Left renal cortex interstitium (tissue), 4 donors: ENCODE data around the gene SLC25A44. TPM values are rescaled to one million over a fixed set of nuclear protein-coding genes. Genes with fewer than 3 reads are reported as not detected.

Source experiments
- DNase-seq, 4 donors: peaks; one replicate each; pipeline ENCODE4 v3.0.0-alpha.2; 2013; ENCODE audit warnings: low read depth in 4 of 4, low spot score in 2 of 4, missing footprints in 1 of 4
- polyA plus RNA-seq, 4 donors: library from polyadenylated mRNA; unstranded; fragments of 120-200 nt; gene quantifications; one replicate each; pipeline ENCODE4 v1.2.1, GENCODE V29; 2013; ENCODE audit not compliant: insufficient read length in 4 of 4

Gene SLC25A44, protein sequence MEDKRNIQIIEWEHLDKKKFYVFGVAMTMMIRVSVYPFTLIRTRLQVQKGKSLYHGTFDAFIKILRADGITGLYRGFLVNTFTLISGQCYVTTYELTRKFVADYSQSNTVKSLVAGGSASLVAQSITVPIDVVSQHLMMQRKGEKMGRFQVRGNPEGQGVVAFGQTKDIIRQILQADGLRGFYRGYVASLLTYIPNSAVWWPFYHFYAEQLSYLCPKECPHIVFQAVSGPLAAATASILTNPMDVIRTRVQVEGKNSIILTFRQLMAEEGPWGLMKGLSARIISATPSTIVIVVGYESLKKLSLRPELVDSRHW
- polyA plus RNA-seq = 10 to 100 TPM; 23.5 to 32.0 (median 28.6) TPM

DNA sequence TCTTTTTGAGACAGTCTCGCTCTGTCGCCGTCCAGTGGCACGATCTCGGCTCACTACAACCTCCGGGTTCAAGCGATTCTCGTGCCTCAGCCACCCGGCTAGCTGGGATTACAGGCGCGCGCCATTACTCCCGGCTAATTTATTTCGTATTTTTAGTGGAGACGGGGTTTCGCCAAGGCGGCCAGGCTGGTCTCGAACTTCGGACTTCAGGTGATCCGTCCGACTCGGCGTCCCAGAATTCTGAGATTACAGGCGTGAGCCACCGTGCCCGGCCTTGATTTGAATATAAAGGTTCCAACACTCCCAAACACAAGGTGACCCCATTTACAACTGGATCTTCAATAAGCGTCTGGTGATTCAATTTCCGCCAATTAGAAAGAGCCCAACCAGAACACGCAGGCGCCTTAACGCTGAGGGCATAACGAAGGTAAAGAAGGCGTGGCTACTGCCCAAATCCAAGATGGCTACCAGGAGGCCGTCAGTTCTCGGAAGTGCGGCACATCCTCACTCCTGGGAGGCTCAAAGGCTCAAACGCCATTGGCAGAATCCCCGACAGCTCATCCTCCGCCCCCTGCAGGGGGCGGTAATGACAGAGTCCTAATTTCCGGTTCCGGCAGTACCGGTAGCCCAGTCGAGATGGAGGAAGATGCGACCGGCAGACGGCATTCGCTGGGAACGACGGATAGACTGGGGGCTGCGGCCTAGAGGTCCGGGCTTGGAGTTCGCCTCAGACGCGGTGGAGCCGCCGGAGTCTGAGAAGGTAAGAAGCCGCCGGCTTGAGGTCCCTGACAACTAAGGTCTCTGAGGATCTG, at the start of gene SLC25A44:
TSS of gene SLC25A44 (plus strand) at position 617 of the 812 bp plus-strand sequence. CDS start 5,744 bp downstream, outside the sequence.
- peak; percentile 96 to 99 (median 98) for DNase-seq

DNA sequence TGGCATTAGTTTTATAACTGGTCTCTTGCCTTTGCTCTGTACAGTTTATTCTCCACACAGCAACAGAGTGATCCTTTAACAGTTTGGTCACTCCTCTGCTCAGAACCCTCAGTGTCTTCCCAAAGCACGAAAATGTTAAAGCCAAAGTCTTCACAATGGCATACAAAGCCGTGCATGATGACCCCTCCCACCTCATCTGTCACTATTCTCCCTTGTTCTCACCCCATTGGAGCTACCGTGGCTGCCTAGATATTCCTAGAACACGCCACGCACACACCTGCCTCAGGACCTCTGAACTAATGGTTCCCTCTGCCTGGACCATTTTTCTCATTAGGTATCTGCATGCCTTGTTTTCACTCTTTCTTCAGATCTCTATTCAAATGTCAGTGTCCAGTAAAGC, 49.2 kb upstream of the SLC25A44 start:
- no peak for DNase-seq

DNA sequence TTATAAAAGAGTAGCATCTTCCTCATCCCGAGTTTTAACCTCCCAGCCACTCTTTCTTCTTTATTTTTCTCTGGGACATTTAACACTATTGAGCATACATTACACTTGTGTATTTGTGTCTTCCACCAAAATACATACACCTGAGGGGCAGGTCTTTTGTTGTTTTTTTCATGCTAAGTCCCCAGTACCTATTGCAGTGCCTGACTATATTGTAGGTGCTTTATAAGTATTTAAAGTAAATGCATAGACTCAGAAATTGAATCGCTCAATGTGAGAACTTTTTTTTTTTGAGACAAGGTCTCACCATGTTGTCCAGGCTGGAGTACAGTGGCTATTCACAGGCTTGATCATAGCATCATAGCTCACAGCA, 48.3 kb upstream of the SLC25A44 start:
- DNase-seq = no peak

DNA sequence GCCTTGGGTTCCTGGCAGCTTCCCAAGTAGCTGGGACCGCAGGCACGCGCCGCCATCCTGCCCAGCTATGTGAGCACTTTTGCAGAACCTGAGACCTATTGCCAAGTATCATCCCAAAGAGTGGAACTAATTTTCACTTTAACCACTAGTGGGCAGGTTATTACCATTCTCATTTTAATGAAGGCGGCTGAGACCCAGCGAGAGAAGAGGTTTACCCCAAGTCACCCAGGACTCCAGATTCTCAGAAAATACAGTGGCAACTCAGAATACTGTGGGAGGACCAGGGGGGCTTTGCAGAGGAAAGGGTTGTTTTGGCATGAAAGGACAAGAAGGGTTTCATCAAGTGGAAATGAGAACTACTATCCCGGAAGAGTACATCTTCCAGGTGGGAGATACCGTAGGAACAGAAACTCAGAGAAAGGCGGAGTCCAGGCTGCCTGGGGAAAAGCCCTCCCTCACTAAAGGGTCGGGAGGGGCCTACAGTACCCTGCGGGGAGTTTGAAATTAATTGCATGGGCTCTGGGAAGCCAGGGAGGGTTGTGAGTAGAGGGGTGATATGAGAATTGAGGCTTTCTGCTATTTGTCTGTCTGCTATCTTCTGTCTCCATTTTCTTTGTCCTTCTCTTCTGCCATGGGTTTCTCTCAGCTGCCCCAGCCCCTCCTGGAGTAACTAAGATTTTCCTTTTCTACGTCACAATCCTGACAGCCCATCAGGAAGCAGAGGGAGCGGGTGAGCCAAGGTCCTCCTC, 47.7 kb upstream of the SLC25A44 start:
- DNase-seq = no peak

DNA sequence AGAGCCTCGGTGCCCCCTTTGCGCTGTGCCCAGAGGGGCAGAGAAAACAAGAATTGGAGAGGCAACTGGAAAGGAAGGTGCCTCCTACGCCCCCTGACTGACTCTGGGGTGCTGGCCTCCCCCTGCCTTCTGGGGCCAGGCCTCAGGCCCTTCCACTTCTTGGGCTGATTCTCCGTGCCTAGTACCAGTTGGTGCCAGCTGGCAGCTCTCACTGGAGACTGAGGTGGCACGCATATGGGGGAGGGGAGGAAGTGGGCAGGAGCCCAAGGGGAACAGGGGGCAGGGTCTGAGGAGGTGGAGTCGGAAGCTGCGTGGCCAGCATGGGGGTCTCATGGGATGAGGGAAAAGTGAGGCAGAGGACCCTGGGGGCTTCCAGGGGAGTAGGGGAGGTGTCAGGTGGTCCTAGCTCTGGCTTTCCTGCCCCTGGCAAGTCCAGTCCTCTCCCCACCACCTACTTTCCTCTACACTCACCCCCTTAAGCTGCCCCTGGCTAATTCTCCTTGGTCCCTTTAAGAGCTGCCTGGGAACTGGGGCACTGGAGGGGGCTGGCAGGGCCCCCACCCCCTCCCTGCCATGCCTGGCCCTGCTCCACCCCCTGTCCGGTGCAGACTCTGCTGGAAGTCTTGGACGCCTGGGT, 47.0 kb upstream of the SLC25A44 start:
- DNase-seq = no peak

DNA sequence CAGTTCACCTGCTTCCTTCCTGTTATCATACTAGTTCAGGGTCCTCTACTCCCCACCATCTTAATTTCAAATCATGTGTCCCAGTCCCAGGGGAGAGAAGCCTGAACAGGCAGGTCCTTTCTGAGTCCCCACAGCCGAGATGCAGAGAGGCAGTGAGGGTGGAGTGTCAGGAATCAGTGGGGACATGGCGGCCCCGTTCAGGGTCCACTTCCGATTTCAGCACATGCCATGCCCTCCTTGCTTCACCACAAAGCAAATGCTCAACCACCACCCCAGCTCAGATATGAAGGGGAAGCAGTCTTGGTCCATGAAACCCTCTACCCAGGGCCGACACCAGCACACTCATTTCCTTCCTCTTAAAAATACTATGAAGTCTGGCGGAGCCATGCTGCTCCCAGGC, 45.7 kb upstream of the SLC25A44 start:
- no peak for DNase-seq

DNA sequence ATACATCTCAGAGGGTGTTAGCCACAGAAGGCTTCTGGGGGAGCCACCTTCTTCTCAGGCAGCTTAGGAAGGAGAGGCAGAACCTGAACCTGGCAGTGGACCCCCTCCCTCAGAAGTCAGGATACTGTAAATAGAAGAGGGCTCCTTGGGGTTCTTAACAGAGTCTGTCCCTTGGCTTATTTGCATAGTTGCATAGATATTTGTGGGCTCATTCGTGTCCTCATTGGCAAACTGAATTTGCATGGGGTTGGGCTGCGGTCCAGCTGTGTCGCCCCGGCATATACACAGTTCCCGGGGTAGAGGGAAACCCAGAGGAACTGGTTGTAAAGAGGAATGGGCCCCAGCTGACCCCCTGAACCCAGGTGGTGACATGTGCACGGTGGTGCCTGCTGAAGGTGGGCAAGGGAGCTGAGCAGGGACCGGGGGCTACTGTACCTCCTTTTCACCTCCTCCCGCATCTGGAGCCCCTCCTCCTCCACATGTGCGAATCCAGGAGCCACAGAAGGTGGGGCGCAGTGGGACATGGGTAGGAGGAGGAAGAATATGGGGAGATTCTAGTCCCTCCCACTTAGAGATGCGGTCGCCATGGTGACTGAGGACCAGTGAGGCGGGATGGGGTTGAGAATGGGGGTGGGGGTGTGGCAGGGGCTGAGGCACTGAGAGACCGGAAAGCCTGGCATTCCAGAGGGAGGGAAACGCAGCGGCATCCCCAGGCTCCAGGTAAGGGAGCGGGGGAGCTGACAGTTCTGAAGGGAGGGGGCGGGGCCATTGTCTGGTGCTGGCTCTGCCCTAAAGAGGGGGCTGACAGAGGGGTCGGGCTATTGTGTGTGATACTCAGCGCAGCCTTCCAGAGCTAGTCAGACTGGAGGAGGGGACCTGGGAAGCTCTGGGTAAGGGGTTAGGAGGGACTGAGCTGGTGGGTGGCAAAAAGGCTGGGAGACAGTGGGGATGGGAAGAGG, 44.3 kb upstream of the SLC25A44 start:
- no peak for DNase-seq

DNA sequence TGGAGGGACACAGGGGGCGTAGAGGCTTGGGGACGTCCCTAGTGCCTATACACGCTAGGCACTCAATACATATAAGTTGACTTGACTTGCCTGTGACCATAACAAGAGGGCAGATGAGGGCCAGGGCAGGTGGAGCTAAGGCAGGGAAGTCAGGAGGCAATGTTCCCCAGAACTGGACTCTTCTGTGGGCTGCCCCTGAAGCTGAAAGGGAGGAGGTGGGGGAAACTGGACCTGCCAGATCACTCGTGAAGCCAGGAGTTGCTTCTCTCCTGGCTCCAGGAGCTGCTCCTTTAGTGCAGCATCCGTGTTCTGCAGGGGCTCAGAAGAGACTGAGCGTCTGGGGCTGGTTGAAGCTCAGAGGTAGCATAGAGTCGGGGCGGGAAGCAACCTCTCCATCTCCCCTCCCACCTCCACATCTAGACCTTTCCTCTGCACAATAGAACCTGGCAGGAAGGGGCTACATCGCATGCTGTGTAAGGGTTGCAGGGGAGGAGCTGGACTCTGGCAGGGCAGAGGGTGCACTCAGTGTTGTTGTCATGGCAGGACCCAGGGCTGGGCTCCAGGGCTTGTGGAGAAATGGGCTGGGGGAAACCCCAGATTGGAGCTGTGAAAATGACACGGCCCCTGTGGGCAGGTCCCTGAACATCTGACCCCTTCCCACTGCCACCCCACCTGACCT, 43.4 kb upstream of the SLC25A44 start:
- no peak for DNase-seq

DNA sequence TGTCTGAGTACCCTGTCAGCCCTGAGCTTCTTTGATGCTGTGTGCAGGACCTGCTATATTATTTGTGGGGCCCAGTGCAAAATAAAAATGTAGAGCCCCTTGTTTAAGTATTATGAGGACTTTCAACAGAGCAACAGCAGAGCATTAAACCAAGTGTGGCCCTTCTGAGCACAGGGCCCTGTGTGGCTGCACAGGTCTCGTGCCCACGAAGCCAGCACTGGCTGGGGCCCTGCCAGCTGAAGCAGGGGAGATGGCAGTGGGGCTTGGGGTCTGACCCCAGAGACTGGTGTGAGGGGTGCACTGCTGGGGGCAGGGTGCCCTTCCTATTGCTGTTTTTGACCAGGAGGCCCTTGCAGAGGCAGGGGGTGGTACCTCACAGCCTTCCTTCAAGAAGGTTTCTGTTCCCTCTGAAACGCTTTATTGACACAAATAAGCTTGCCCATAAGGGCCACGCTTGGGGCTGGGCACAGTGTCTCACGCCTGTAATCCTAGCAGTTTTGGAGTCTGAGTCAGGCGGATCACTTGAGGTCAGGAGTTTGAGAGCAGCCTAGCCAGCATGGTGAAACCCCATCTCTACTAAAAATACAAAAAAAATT, 42.7 kb upstream of the SLC25A44 start:
- no peak for DNase-seq

DNA sequence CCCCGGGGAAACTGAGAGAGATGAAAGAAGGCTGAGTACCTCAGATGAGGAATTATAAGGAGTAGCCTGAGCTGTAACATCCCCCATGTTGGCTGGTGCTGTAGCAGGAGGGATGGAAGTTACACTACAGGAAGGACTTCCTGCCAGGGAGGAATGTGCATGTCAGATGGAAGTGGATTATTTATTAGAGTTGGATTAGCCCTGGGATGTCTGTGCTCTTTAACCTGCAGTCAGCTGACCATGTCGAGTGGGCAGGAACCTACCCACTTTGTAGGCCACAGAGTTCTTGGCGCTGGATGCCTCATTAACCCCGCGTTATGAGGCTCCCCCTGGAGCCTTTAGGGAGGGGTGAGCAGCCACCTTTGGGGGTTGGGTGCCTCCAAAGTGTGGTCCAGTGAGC, 41.3 kb upstream of the SLC25A44 start:
- DNase-seq = no peak

DNA sequence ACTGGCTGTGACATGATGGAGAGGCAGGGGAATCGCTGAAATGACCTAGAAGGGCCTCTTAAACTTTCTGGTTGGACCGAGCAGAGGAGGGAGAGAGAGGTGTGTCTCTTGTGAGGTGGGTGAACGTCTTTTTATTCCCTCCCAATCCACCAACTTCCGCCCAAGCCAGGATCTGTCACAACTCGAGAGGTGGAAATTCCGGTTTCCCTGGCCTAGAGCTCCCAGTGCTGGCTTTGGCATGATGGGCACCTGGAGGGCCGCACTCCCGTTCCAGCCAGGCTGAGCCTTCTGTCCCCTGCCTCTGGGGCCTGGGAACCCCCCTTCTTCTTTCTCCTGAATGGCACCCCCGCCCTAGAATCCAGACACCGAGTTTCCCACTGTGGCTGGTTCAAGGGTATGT, 40.5 kb upstream of the SLC25A44 start, which contains the start of gene SEMA4A:
TSS of gene SEMA4A (plus strand) at position 224 of the 400 bp plus-strand sequence. CDS start 994 bp downstream, outside the sequence.
- DNase-seq = no peak

DNA sequence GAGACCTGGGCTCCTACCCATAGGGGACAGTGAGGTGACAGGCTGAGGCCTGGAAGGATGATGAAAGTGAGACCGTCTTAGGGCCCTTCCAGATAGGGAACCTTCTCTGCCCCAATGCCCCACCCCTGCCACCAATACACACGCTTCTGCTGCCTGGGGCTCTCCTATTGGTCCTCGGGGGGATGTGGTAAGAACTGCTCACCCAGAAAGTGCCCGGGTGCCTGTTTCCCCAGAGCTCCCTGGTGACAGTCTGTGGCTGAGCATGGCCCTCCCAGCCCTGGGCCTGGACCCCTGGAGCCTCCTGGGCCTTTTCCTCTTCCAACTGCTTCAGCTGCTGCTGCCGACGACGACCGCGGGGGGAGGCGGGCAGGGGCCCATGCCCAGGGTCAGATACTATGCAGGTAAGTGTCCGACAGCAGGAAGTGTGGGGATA, 39.6 kb upstream of the SLC25A44 start:
- DNase-seq = no peak

DNA sequence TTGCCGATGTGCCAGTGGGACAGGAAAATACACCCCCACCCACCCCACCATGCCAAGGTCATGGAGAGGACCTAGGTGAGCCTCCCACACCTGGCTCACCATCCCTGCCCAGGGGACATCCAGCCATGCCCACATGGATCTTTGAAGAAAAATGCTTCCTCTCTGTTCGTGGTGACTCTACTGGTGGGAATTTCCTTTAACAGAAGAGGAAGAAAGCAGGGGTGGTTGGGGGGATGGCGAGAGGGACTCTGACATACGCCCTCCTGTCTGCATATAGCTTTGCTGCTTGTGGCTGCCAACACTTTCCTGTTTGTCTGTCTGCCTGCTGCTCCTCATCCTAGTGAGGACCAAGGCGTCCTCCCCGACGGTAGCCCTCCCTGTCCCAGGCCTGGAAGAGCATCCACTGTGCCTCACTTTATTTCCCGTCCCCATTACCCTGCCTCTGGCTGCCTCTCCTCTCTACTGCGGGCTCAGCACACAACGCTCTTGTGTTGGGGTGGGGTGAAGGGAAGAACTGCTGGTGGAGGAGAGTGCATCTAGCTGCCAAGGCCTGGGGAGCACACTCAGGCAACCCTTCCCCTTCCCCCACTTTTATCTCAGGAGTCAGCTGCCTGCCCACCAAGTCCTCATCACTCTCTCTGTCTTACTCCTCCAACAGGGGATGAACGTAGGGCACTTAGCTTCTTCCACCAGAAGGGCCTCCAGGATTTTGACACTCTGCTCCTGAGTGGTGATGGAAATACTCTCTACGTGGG, 38.0 kb upstream of the SLC25A44 start:
- no peak for DNase-seq

DNA sequence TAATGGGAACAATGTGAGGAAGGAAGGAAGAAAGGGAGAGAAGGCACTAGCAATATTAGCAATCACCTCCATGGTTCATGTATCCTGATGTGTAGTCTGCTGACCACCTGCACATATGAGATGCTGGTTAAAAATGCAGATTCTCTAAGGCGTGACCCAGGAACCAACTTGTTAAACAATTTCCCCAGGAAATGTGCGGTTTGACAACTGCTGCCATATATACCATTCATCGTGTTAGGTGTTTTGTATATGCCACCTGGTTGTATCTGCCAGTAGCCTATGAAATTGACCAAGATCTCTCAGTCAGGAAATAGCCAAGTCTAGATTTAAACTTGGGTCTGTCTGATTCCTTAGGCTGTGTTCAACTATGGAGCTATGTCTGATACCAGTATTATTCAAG, 36.4 kb upstream of the SLC25A44 start:
- no peak for DNase-seq

DNA sequence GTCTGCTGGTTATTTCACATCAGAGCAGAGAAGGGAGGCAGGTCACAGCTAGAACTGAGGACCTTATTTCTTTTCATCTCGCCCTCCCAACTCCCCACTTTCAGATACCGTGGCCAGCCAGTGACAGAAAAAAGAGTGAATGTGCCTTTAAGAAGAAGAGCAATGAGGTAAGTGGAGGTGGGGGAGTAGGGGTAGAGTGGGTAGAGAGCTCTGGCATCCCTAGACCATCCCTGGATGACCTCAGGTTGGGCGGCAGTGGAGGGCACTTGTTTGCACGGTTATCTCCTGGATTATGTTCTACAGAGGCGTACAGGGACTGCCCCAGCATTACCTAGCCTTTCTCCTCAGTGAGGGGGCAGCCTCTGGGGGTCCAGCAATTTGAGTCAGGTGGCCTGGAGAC, 35.9 kb upstream of the SLC25A44 start:
- no peak for DNase-seq

DNA sequence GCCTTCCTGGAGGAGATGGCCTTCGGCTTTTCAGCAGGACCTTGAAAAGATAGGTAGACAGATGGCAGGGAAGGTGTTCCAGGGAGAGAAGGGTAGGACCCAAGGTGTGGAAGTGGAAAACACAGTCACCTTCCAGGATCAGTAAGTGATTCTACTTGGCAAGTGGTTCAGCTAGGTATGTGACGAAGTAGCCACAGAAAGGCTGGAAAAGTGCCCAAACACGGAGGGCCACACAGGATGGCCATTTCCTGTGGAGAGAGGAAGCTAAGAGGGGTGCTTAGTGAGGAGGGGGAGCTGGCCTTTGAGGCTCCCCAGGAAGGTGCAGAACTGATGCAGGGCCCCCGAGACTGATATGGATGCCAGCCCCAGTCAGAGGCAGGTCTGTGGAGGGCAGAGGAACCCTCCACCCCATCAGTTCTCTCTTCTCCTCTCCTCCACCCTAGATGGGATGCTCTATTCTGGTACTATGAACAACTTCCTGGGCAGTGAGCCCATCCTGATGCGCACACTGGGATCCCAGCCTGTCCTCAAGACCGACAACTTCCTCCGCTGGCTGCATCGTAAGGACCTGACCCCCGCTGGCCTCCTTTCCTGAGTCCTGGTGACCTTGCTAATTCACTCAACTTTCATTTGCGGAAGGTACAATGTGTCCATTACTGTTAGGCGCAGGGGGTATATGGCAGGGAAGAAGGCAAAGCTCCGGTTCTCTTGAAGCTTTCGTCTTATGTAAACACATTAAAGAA, 33.7 kb upstream of the SLC25A44 start:
- DNase-seq = no peak

DNA sequence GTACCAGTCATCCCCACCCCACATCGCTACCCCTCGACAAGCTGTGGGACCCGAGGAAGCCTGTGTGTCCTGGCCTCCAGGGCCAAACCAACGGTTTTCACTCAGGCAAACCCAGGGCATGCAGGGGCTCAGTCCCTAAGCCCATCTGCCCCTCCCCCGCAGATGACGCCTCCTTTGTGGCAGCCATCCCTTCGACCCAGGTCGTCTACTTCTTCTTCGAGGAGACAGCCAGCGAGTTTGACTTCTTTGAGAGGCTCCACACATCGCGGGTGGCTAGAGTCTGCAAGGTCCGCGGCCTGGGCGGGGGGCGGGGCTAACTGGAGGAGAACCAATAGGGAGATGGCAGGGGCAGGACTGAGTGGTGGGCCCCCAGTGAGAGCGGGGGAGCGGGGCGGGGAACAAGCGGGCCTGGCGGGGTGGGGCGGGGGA, 33.1 kb upstream of the SLC25A44 start:
- DNase-seq = peak in 1 of 4 donors; percentile 76
